ENCODE results near the gene RFC1. TPM values are rescaled to one million over a fixed set of nuclear protein-coding genes. Genes with fewer than 3 reads are reported as not detected.

The RFC1 gene
- total and polyA plus RNA-seq, 9 of the 15 experiments (the other 6 are each of a cell fraction or from before 2014, with no cell fraction given), result 16.8 to 85.6 (median 45.2) TPM

DNA sequence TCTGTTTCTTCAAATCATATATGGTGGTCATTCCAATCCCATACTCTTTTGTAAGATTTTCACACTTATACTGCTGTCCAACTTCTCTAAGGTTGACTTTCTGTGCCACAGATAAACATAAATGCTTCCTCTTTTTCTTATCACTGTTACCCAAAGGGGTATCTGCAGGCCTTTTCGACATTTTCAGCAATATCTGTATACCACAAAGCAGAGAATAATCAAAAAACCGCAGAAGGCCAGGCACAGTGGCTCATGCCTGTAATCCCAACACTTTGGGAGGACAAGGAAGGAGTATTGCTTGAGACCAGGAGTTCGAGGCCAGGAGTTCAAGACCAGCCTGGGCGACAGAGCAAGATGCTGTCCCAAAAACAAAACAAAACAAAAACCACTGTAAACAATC lies 3.1 kb upstream of the RFC1 start (continued):
- TF ChIP-seq, protein P1, sequence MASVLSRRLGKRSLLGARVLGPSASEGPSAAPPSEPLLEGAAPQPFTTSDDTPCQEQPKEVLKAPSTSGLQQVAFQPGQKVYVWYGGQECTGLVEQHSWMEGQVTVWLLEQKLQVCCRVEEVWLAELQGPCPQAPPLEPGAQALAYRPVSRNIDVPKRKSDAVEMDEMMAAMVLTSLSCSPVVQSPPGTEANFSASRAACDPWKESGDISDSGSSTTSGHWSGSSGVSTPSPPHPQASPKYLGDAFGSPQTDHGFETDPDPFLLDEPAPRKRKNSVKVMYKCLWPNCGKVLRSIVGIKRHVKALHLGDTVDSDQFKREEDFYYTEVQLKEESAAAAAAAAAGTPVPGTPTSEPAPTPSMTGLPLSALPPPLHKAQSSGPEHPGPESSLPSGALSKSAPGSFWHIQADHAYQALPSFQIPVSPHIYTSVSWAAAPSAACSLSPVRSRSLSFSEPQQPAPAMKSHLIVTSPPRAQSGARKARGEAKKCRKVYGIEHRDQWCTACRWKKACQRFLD (CRISPR knock-in tag; IDR thresholded peaks at IDR 0.05), result peak; percentile 87
- no peak for TF ChIP-seq NFE2 (IDR thresholded peaks at IDR 0.05; ENCODE audit: low read depth)
- no peak for TF ChIP-seq NFYB (IDR thresholded peaks at IDR 0.05; ENCODE audit: extremely low read depth, insufficient read length)
- TF ChIP-seq MTA2 (IDR thresholded peaks at IDR 0.05; ENCODE audit: low read depth), result peak; percentile 80
- no peak for TF ChIP-seq MAZ (CRISPR knock-in tag; conservative IDR thresholded peaks at IDR 0.05 in 1 of 2, IDR thresholded peaks at IDR 0.05 in 1 of 2)
- TF ChIP-seq ZNF274 (IDR thresholded peaks at IDR 0.05; ENCODE audit: borderline replicate concordance, low read depth, low read length), result no peak
- TF ChIP-seq CREBBP (IDR thresholded peaks at IDR 0.05; ENCODE audit: low read depth, low read length), result no peak
- TF ChIP-seq BACH1 (tag; IDR thresholded peaks at IDR 0.05), result no peak
- TF ChIP-seq MAFF (IDR thresholded peaks at IDR 0.05; ENCODE audit: low read length), result no peak
- peak; percentile 96; the same call in 1 of the 2 replicates for TF ChIP-seq ESRRA (IDR thresholded peaks at IDR 0.05; ENCODE audit: borderline replicate concordance, low read depth)
- TF ChIP-seq, protein P2, sequence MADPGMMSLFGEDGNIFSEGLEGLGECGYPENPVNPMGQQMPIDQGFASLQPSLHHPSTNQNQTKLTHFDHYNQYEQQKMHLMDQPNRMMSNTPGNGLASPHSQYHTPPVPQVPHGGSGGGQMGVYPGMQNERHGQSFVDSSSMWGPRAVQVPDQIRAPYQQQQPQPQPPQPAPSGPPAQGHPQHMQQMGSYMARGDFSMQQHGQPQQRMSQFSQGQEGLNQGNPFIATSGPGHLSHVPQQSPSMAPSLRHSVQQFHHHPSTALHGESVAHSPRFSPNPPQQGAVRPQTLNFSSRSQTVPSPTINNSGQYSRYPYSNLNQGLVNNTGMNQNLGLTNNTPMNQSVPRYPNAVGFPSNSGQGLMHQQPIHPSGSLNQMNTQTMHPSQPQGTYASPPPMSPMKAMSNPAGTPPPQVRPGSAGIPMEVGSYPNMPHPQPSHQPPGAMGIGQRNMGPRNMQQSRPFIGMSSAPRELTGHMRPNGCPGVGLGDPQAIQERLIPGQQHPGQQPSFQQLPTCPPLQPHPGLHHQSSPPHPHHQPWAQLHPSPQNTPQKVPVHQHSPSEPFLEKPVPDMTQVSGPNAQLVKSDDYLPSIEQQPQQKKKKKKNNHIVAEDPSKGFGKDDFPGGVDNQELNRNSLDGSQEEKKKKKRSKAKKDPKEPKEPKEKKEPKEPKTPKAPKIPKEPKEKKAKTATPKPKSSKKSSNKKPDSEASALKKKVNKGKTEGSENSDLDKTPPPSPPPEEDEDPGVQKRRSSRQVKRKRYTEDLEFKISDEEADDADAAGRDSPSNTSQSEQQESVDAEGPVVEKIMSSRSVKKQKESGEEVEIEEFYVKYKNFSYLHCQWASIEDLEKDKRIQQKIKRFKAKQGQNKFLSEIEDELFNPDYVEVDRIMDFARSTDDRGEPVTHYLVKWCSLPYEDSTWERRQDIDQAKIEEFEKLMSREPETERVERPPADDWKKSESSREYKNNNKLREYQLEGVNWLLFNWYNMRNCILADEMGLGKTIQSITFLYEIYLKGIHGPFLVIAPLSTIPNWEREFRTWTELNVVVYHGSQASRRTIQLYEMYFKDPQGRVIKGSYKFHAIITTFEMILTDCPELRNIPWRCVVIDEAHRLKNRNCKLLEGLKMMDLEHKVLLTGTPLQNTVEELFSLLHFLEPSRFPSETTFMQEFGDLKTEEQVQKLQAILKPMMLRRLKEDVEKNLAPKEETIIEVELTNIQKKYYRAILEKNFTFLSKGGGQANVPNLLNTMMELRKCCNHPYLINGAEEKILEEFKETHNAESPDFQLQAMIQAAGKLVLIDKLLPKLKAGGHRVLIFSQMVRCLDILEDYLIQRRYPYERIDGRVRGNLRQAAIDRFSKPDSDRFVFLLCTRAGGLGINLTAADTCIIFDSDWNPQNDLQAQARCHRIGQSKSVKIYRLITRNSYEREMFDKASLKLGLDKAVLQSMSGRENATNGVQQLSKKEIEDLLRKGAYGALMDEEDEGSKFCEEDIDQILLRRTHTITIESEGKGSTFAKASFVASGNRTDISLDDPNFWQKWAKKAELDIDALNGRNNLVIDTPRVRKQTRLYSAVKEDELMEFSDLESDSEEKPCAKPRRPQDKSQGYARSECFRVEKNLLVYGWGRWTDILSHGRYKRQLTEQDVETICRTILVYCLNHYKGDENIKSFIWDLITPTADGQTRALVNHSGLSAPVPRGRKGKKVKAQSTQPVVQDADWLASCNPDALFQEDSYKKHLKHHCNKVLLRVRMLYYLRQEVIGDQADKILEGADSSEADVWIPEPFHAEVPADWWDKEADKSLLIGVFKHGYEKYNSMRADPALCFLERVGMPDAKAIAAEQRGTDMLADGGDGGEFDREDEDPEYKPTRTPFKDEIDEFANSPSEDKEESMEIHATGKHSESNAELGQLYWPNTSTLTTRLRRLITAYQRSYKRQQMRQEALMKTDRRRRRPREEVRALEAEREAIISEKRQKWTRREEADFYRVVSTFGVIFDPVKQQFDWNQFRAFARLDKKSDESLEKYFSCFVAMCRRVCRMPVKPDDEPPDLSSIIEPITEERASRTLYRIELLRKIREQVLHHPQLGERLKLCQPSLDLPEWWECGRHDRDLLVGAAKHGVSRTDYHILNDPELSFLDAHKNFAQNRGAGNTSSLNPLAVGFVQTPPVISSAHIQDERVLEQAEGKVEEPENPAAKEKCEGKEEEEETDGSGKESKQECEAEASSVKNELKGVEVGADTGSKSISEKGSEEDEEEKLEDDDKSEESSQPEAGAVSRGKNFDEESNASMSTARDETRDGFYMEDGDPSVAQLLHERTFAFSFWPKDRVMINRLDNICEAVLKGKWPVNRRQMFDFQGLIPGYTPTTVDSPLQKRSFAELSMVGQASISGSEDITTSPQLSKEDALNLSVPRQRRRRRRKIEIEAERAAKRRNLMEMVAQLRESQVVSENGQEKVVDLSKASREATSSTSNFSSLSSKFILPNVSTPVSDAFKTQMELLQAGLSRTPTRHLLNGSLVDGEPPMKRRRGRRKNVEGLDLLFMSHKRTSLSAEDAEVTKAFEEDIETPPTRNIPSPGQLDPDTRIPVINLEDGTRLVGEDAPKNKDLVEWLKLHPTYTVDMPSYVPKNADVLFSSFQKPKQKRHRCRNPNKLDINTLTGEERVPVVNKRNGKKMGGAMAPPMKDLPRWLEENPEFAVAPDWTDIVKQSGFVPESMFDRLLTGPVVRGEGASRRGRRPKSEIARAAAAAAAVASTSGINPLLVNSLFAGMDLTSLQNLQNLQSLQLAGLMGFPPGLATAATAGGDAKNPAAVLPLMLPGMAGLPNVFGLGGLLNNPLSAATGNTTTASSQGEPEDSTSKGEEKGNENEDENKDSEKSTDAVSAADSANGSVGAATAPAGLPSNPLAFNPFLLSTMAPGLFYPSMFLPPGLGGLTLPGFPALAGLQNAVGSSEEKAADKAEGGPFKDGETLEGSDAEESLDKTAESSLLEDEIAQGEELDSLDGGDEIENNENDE (IDR thresholded peaks at IDR 0.05; ENCODE audit: low read depth, low read length), result no peak
- TF ChIP-seq DPF2 (IDR thresholded peaks at IDR 0.05), result peak; percentile 80
- no peak for TF ChIP-seq KDM2B (CRISPR knock-in tag; IDR thresholded peaks at IDR 0.05)
- peak; percentile 86 for TF ChIP-seq ZNF644 (tag; IDR thresholded peaks at IDR 0.05; ENCODE audit: low read depth)
- TF ChIP-seq RBM39 (optimal IDR thresholded peaks at IDR 0.05; ENCODE audit: low read depth, low read length), result no peak
- no peak for TF ChIP-seq XRCC5 (IDR thresholded peaks at IDR 0.05; ENCODE audit: low read depth, low read length)
- TF ChIP-seq ZNF239 (CRISPR knock-in tag; IDR thresholded peaks at IDR 0.05), result no peak
- no peak for TF ChIP-seq SMARCB1 (IDR thresholded peaks at IDR 0.05; ENCODE audit: insufficient read length, low read depth)
- no peak for TF ChIP-seq ZNF707 (CRISPR knock-in tag; conservative IDR thresholded peaks at IDR 0.05)
